GM19238 (cell line): ENCODE measurements around the gene NSG2.

Experiments
- DNase-seq: peaks from one replicate; pipeline ENCODE4 v3.0.0; 2011; ENCODE audit warnings: low spot score; ENCODE audit not compliant: insufficient read length

Gene NSG2

DNA sequence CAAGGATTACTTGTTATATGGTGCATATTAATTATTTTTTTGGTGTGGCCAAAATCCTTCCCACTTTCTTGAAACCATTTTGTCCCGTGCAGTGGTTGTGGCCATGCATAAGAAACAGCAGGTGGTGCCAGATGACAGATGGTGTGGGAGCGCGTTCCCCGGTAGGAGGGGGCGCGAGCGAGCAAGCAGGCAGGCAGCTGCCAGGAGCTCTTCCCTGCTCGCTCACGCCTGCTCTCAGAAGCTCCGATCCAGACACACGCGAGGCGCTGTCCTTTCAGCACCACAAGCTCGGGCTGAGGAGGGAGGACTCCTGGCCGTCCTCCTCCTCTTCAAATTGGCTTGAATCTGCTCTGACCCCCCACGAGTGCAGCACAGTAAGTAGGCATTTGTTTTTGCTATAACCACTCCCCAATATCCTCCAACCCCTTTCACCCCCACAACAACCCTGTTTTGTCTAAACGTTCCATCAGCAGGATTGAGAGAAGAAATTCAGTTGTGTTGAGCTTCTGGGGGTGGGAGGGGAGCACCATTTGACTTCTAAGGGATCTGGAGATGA is at the start of gene NSG2:
TSS of gene NSG2 (plus strand) at position 237 of the 556 bp plus-strand sequence. CDS start 1,050 bp downstream, outside the sequence.
- DNase-seq, result peak; percentile 52

DNA sequence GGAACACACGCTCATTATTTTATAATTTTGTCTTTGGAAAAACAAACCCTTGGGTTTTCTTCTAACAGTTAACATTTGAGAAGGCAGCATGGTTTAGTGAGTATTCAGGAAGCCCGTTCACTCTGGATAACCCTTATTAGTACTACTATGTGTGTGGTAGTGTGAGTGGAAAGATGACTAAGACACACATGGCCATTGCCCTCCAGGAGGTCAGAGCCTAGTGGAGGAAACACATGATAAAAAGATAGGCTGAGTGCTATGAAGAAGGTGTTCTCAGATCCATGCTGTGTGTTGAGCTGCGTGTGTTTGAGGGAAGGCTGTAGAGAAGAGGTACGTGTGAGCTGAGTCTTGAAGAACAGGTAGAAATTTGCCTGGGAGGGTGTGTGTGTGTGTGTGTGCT is 48.2 kb upstream of the NSG2 start:
- no peak for DNase-seq

DNA sequence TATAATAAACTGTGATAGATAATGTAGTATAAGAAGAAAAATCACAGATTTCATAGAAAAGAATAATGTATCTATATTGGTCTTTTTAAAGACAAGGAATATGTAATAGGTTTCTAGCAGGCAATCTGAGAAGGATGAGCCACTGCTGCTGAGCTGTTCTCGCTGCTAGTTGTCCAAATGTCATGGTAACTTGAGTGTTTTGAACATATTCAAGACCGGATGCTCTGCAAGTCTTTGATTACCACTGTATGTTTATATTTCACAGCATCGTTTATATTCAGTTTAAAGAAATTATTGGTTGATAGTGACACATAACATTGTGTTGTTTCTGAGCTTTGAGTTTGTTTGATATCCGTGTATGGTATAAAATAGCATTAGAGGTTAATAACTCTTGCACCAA is 47.0 kb upstream of the NSG2 start:
- DNase-seq, result no peak

DNA sequence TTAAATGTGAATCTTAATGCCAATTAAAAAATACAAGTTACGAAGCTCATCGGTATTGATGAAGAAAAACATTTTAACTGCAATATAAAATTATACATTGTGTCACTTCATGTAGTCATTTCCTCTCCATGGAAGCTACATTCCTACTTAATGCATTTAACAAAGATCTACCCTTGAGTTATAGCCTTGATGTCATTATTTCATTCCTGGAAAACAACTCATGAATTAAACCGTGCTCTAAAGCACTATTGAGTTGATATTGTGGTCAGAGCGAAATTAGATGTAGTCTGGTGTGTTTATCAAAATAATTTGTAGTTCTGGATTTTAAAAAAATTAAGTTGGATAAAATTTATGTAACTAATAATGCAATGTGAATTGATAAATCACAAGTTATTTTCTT is 45.4 kb upstream of the NSG2 start:
- DNase-seq, result no peak

DNA sequence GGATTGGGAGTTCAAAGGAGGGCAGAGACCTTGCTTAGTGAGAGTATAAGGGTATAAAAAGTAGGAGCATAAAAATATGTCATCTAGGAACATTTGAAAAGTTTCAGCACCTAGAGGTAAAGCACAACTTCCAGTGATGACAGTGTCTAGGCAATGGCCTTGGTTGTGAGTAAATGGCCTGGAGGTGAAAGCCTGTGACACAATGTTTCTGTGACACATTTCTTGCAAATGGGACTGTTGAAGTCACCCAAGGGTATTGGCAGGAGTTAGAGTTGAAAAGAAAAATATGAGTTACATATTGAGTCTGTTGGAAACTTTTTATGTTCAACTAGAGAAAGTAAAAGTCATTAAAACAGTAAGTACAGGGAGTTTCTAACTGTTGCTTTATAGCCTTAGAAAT is 41.7 kb upstream of the NSG2 start:
- DNase-seq, result no peak

DNA sequence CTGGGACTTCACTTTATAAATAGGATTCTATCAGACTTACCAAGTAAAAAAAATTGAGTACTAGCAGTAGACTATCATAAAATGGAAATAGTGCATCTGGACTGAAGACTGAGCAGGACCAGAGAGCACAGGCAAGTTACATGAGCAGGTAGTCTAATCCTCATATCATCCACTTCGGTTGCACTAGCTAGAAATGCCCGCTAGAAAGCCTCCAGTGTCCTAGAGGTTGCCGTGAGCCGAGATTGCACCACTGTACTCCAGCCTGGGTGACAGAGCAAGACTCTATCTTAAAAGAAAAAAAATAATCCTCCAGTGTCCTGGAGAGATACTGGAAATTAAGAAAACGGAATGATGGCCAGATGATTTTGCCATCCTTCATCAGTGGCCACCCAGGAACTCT is 36.6 kb upstream of the NSG2 start:
- no peak for DNase-seq

DNA sequence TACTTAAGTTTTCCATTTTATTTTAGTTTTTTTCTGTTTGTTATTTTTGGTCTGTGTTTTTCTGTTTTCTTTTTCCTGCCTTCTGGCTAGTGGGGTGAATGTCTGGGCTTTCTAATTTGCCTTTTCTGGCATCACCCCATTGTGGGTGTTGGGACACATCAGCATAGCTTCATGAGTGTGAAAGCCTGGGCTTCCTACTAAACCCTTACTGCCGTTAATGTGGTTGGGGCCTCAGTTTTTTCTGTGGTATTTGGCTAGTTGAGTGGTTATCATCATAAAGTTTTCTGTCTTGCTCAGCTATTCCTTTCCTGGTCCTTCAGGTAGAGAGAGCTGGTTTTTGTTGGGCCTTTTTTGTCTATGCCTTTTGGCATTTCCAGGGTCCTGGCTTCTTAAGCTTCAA is 35.1 kb upstream of the NSG2 start:
- no peak for DNase-seq

DNA sequence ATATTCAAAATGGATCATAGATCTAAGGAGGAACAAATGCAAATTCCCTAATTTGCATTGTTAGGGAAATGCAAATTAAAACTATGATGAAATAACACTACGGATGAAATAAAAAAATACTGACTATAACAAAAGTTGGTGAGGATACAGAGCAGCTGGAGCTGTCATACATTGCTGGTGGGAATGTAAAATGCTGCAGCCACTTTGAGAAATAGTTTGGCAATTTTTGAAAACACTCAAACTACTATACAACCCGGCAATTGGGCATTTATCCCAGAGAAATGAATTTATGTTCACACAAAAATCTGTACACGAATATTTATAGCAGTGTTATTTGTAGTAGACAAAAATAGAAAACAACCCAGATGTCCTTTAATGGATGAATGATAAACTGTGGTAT is 34.1 kb upstream of the NSG2 start:
- no peak for DNase-seq

DNA sequence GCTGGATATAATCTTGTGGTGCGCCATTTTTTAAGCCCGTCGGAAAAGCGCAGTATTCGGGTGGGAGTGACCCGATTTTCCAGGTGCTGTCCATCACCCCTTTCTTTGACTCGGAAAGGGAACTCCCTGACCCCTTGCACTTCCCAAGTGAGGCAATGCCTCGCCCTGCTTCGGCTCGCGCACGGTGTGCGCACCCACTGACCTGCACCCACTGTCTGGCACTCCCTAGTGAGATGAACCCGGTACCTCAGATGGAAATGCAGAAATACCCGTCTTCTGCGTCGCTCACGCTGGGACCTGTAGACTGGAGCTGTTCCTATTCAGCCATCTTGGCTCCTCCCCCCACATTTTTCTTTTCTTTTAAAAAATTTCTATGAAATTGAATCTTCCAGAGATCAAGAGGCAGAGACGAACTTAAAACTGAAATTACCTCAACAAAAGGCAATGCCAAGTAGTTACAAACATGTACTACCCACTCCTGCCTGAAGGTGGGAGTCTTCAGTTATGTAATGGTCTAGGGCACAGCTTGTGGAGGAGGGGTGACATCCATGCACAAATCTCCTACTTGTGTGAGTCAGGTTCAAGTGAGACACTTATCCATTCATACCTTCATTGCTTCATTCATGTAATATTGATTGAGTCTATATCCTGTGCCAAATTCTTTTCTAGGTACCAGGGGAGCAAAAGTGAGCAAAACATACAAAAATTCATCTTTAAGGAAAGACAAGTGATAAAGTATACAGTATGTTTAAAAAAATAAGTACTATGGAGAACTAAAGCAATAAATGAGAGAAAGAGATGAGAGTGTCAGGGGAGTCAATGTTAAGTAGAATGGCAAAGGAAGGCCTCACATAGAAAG is 25.2 kb upstream of the NSG2 start:
- DNase-seq, result peak; percentile 15

DNA sequence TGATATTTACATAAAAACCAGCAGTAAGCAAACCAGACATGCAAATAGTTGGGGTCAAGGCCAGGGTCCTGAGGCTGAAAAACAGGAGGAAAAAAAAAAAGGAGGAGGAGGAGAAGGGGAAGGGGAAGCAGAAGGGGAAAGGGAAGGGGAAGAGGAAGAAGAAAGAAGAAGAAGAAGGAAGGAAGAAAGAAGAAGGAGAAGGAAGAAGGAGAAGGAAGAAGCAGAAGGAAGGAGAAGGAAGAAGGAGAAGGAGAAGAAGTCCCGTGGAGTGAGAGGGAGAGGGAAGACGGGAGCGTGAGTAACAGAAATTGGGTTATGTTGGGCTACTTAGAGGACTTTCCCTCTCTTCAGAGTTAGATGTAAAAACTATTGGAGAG is 24.6 kb upstream of the NSG2 start:
- DNase-seq, result no peak

DNA sequence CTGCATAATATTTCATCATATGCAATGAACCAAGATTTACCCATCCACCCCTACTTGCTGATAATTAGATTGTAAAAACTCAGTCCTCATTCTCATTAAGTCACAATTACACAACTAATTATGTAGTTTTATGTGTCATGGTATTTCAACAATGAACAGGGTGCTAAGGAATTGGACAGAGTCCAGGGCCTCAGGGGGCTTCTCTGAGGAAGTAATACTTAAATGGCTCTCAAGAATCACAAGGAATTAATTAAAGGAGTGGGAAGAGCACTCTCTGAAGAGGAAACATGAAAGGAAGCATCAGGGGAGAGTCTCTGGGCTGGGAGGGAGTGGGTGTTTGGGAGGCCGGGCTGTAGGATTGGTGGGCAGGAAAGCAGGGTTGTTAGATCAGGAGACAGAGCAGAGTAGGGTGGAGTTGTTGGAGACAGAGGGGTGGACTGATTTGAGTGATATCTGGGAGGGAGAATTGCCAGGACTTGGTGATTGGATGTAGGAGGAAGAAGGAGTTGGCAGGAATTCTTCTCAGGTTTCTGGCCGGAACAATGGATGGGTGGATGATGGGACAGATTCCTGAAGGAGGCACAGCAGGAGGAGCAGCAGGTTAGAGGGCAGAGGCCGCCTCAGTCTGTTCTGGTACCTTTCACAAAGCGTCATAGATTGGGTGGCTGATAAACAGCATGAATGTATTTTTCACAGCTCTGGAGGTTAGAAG is 23.0 kb upstream of the NSG2 start:
- no peak for DNase-seq

DNA sequence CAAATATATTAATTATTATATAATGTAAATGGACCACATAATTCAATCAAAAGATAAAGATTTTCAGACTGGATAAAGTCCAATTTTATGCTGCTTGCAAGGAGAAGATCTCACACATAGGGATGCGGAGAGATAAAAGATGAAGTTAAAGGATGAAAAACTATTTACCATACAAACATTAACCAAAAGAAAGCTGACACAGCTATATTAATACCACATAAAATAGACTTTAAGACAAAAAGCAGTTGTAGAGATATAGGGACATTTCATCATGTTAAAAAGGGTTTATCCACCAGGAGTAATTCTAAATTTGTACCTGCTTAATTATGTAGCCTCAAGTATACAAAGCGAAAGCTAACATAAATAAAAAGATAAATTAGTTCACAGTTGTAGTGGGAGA is 15.2 kb upstream of the NSG2 start:
- no peak for DNase-seq

DNA sequence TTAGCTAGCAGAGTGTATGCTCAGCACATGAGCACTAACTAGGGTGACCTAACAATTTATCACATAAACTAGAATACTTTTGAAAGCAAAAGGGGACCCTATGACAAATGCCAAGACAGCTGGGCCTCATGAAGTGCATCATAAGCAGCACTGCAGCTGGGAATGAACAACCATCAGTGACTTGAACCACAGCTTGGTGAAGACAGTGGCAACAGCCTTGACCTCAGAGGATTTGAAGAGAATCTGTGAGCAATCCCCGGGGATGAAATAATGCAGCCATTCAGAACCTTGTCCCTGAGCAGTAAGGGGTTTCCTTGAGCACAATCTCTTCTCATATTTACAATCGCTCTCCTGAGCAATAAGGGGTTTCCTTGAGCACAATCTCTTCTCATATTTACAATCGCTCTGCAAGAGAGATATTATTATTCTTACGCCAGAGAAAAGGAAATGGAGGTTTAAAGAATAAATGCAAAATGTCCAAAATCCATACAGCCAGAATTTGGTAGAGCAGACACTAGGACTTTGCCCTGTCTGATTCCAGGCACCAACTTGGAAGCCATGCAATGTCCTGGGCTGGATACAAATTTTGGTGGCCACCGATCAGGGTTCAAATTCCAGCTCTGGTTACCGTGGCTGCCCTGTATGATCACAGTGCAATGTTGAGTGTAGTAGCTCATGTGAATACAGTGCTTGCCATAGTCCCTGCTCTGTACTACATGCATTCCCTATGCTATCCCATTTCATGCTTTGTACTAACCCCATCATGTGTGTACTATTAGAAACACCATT is 846 bp upstream of the NSG2 start:
- DNase-seq, result no peak

DNA sequence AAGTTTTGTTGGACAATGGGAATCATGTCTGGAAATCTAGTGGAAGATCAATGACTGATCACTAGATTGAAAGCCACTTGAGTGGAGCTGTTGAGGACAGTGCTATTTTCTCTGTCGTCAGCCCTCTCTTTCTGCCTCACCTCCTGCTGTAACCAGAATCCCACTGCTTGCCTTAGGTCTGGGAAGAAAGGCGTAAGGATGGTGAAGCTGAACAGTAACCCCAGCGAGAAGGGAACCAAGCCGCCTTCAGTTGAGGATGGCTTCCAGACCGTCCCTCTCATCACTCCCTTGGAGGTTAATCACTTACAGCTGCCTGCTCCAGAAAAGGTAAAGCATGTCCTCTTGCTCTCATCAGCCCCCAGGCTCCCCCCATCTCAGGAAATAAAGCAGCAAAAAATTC is 1.1 kb downstream of the NSG2 start:
- DNase-seq, result no peak

DNA sequence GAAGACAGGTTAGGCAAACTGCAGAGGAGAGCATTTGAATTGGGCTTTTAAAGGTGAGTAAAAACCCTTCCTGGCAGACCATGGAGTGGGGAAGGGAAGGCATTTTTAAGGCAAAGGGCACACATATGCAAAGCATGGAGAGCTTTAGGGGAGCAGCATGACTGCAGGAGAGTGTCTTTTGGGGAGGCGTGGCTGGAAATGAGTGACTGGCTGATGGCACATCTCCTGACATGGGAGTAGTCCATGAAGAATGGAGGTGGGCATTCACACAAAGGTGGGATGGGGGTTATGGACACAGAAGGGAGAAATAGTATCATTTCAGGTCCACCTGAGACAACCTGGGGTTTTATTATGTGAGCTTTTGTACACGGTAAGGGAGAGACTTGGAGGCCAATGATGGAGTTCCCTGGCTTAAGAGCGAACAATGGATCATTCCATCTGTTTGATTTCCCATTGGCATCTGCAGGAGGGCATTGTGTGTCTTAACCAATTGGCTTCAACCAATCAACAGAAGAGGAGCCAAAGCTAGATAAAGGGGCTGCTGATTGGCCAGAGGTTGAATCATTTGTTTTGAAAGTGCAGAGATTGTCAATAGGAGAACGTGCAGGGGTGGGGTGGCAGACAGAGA is 2.1 kb downstream of the NSG2 start:
- no peak for DNase-seq

DNA sequence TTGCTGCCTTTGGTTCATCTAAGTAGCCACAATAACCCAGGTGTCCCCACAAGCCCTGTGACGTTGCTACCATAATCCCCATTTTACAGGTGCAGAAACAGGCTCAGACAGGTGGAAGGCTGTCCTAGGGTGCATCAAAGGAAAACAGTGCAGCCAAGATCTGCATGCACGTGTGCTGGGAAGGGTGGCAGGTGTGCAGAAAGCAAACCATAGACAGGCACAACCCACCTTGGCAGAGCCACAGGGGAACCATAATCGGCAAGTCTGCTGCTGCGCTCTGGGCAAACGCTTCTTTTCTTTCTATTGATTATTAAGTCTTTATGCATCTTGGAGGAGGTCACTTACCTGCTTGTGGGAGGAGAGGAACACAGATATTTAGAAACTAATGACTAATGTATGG is 7.1 kb downstream of the NSG2 start:
- no peak for DNase-seq

DNA sequence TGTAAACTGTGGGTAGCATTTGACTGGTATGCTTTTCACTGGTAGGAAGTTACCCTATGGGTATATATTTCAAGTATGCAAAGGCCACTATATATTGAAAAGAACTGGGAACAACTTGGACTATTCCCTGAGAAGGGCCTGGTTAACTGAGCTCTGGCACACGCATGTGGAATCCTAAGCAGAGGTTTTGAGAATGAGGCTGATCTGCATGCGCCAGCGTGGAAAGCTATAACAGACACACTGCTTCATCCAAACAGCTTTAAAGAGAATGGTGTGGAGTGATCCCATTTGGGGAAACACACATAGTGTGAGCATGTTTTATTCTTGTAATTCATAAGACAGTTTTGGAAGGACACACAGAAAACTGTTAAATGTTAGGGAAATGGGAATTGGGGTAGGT is 8.4 kb downstream of the NSG2 start:
- no peak for DNase-seq

DNA sequence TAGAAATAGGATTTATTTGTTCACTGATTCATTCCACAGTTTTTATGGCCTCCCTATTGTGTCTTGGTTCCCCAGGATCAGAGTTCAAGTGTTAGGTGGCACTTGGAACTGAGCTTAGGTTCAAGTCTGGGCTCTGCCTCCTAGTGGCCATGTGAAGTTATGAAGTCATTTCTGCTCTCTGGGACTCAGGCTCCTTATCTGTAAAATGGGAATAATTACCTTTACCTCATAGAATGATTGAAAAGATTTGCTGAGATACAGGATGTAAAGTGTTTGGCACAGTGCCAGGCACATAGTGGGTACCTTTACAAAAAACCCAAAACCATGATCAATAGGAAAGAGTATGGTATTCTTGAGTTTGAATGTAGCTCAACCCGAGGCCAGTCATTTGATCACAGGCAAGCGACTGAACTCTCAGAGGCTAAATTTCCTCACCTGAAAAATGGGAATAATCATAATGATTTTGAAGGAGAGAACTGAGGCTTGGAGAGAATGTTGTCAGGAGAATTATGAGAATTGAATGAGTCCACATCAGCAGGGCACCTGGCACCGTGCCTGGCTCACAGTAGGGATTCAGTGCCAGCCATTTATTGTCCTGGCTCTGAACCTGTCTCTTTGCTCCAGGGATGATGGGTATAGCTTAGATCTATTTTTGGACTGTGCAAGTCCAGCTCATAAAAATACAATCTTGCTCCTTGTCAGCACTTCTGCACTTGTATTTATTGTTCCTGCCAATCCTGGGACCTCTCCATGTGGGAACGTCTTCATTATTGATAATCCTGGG is 10.8 kb downstream of the NSG2 start:
- DNase-seq, result no peak

DNA sequence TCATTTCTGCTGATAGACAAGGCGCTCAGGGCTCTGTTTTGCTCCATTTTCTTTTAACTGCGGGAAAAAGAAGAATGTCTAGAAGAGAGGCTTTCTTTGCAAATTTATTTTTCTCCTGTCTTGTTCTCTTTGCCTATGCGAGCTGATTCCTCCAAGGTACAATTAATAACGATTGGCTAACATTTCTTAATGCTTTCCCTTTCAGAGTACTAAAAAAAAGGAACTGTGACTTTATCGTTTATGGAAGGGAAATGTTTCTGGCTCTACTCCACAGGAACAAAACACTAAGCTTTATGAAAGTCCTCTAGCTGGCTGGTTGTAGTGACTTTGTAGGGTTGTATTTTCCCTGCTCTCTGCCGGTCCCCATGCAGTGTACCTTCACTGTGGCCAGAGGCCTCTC is 11.7 kb downstream of the NSG2 start:
- no peak for DNase-seq

DNA sequence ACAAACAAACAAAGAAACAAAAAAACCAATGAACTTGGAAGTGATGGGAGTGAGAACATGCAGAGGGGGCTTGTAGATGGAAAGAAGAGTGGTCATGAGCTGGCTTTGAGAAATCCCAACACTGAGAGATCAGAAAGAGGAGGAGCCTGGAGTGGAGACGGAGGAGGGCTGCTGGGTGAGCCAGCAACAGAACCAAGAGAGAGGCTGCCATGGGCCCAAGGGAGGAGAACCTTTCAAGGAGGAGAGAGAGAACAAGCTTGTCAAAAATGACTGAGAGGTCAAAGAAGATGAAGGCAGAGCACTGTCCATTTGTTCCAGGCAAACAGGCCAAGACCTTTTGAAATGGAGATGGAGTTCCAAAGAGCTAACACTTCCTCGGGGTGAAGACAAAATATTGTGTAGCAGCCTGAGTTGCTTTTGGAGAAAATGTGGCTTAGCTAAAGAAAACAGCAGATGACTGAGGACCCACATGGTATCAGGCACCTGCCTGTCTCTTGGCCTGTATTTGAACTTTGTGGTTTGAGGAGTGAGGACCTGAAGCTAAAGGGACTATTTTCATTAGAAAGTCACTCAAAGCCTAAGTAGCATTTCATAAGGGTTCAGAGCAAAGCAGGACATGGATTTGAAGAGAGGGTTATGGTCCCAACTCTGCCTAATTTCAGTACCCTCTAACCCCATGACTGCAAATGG is 13.1 kb downstream of the NSG2 start:
- no peak for DNase-seq
